ENCODE data around the gene UBE2O. TPM values are rescaled to one million over a fixed set of nuclear protein-coding genes. Genes with fewer than 3 reads are reported as not detected.
A peak's percentile ranks its signal among the peaks of the same experiment; 100 is the strongest.

Gene UBE2O
- total and polyA plus RNA-seq, 11 donors: 16.0 to 36.1 (median 30.7) TPM

- no peaks in the 10 kb centered on the region for H3K9me3 ChIP-seq
- H3K36me3 ChIP-seq: no peaks in the 10 kb centered on the region
- ATAC-seq (no peak), DNase-seq (no peak)
- no peak for TF ChIP-seq POLR2A (IDR thresholded peaks at IDR 0.05)
- TF ChIP-seq, protein P1, sequence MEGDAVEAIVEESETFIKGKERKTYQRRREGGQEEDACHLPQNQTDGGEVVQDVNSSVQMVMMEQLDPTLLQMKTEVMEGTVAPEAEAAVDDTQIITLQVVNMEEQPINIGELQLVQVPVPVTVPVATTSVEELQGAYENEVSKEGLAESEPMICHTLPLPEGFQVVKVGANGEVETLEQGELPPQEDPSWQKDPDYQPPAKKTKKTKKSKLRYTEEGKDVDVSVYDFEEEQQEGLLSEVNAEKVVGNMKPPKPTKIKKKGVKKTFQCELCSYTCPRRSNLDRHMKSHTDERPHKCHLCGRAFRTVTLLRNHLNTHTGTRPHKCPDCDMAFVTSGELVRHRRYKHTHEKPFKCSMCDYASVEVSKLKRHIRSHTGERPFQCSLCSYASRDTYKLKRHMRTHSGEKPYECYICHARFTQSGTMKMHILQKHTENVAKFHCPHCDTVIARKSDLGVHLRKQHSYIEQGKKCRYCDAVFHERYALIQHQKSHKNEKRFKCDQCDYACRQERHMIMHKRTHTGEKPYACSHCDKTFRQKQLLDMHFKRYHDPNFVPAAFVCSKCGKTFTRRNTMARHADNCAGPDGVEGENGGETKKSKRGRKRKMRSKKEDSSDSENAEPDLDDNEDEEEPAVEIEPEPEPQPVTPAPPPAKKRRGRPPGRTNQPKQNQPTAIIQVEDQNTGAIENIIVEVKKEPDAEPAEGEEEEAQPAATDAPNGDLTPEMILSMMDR (IDR thresholded peaks at IDR 0.05): no peak
- no peaks in the 10 kb centered on the region for H3K4me1 ChIP-seq
- H3K27me3 ChIP-seq: no peaks in the 10 kb centered on the region
- 72 to 91% (median 79%) methylated on average over 4 of the region's 4 CpGs for WGBS, 4 donors
- intact Hi-C loops (cut with DNase I): loop anchor here in 8 of 10 donors (2.0 to 5.0 kb wide), 5 partner anchors 49 to 157 kb away; no protein-coding TSS in a partner anchor
- H3K4me3 ChIP-seq: no peak overlapping the region
- H3K27ac ChIP-seq: no peak overlapping the region
These were observed 6.7 kb upstream of the UBE2O start for GRCh38 chr17:76459674-76460073.

GRCh38 chr17:76458580-76459490 is 5.9 kb upstream of the UBE2O start:
- no peaks in the 10 kb centered on the region for H3K27me3 ChIP-seq
- H3K9me3 ChIP-seq: no peaks in the 10 kb centered on the region
- intact Hi-C loops (cut with DNase I): loop anchor here in 7 of 10 donors (2.0 to 5.0 kb wide), 4 partner anchors 48 to 157 kb away; no protein-coding TSS in a partner anchor
- no peak overlapping the region for H3K27ac ChIP-seq
- DNase-seq: peak; percentile 41 to 74 (median 56)
- H3K36me3 ChIP-seq: no peaks in the 10 kb centered on the region
- H3K4me3 ChIP-seq: no peak overlapping the region
- no peaks in the 10 kb centered on the region for H3K4me1 ChIP-seq
- 50 to 54% (median 53%) methylated on average over 8 to 9 of the region's 9 CpGs for WGBS, 4 donors
- TF ChIP-seq POLR2A (IDR thresholded peaks at IDR 0.05): no peak
- TF ChIP-seq, protein P1 (IDR thresholded peaks at IDR 0.05): peak; percentile 19 to 60 (median 44)
- peak; percentile 84 to 86 (median 84) for ATAC-seq

GRCh38 chr17:76453431-76453743 is 435 bp upstream of the UBE2O start:
- DNase-seq: no peak
- WGBS, 4 donors: 28 to 32% (median 30%) methylated on average over 6 of the region's 6 CpGs
- H3K27ac ChIP-seq: peak overlapping the region in 2 of 12 donors; percentile 88 to 98
- no peaks in the 10 kb centered on the region for H3K27me3 ChIP-seq
- peak overlapping the region in 5 of 12 donors; percentile 74 to 100 (median 97) for H3K4me3 ChIP-seq
- no peaks in the 10 kb centered on the region for H3K36me3 ChIP-seq
- no peaks in the 10 kb centered on the region for H3K9me3 ChIP-seq
- peaks cover 4 to 33% (median 16%) of the 10 kb centered on the region in 12 donors for H3K4me1 ChIP-seq
- ATAC-seq: peak in 1 of 4 donors; percentile 8
- TF ChIP-seq, protein P1 (IDR thresholded peaks at IDR 0.05): no peak
- no peak for TF ChIP-seq POLR2A (IDR thresholded peaks at IDR 0.05)
- intact Hi-C loops (cut with DNase I): loop anchor here in 2 of 10 donors (2.0 to 5.0 kb wide), 2 partner anchors 41 to 45 kb away; no protein-coding TSS in a partner anchor

GRCh38 chr17:76452127-76452659 is 759 bp downstream of the UBE2O start:
- H3K4me1 ChIP-seq: peaks cover 9 to 42% (median 28%) of the 10 kb centered on the region in 12 donors
- WGBS, 4 donors: 0 to 1% (median 1%) methylated on average over 12 to 29 of the region's 29 CpGs
- H3K4me3 ChIP-seq: peak overlapping the region; percentile 74 to 100 (median 94)
- peak overlapping the region; percentile 74 to 98 (median 88) for H3K27ac ChIP-seq
- H3K36me3 ChIP-seq: no peaks in the 10 kb centered on the region
- ATAC-seq (peak in 3 of 4 donors; percentile 29 to 61 (median 42)), DNase-seq (peak in 1 of 5 donors; percentile 53)
- intact Hi-C loops (cut with DNase I): loop anchor here in 2 of 10 donors (2.0 to 5.0 kb wide), 2 partner anchors 40 to 43 kb away; no protein-coding TSS in a partner anchor
- H3K9me3 ChIP-seq: no peaks in the 10 kb centered on the region
- TF ChIP-seq POLR2A (IDR thresholded peaks at IDR 0.05): no peak
- TF ChIP-seq, protein P1 (IDR thresholded peaks at IDR 0.05): no peak
- H3K27me3 ChIP-seq: no peaks in the 10 kb centered on the region
